H1 (cell line): Measurements from ENCODE around the gene RAB11FIP3. TPM values are rescaled to one million over a fixed set of nuclear protein-coding genes. Genes with fewer than 3 reads are reported as not detected.
A peak's percentile ranks its signal among the peaks of the same experiment; 100 is the strongest.

Source experiments
- CTCF ChIA-PET: fragments of 300-600 bp; sonication (Branson Sonifier 250); formaldehyde crosslinking; loops from one replicate; lab custom pipeline; 2021; ENCODE audit not compliant: partially characterized antibody; lab: Charles Lee
- POLR2A ChIA-PET: fragments of 300-600 bp; sonication (Branson Sonifier 250); formaldehyde crosslinking; loops from one replicate; lab custom pipeline; 2021; ENCODE audit warnings: inconsistent platforms; ENCODE audit not compliant: partially characterized antibody; lab: Charles Lee
- DNase-seq, 2 experiments: peaks; one replicate each; pipeline versions ENCODE4 v3.0.0 to v3.0.0-alpha.2; 2010 to 2022; ENCODE audit warnings: low spot score in 2 of 2, low read depth in 1 of 2, mixed read lengths in 1 of 2
- FAIRE-seq: peaks from 2 replicates; lab custom pipeline; 2011; peaks lifted over from hg19 to GRCh38; lab: Jason Lieb, UNC
- H2AFZ ChIP-seq: 2 replicates; pipeline ENCODE4 v1.8.1; 2012; ENCODE audit warnings: low read length, inconsistent platforms
- H2AK5ac ChIP-seq: 2 replicates; pipeline ENCODE4 v1.6.1; 2013; ENCODE audit warnings: low read depth, low read length
- H2BK120ac ChIP-seq: replicated peaks from 2 replicates; pipeline ENCODE3; 2013; ENCODE audit warnings: low read depth, low read length, inconsistent platforms
- H2BK12ac ChIP-seq: 2 replicates; pipeline ENCODE4 v1.6.1; 2013; ENCODE audit warnings: low read depth, low read length
- H2BK15ac ChIP-seq: 2 replicates; pipeline ENCODE4 v1.6.1; 2013; ENCODE audit warnings: low read length
- H2BK20ac ChIP-seq: 2 replicates; pipeline ENCODE4 v1.6.1; 2013; ENCODE audit warnings: low read length
- H2BK5ac ChIP-seq: 2 replicates; pipeline ENCODE4 v1.6.1; 2013; ENCODE audit warnings: low read depth, low read length
- H3K14ac ChIP-seq: 2 replicates; pipeline ENCODE4 v1.6.1; 2013; ENCODE audit warnings: inconsistent platforms; ENCODE audit not compliant: insufficient read length
- H3K18ac ChIP-seq: 2 replicates; pipeline ENCODE4 v1.6.1; 2013; ENCODE audit warnings: low read length; ENCODE audit errors: extremely low read depth
- H3K23ac ChIP-seq: 2 replicates; pipeline ENCODE4 v1.6.1; 2013; ENCODE audit warnings: inconsistent platforms; ENCODE audit not compliant: insufficient read length
- H3K23me2 ChIP-seq: 2 replicates; pipeline ENCODE4 v1.6.1; 2013; ENCODE audit warnings: low read depth, low read length
- H3K27ac ChIP-seq: 2 replicates; pipeline ENCODE4 v1.6.1; 2011; ENCODE audit warnings: low read depth, low read length, inconsistent platforms
- H3K27me3 ChIP-seq, 4 experiments: replicated peaks in 1 of 4; 1 replicate in 1 of 4; 2 replicates in 3 of 4; pipeline versions ENCODE4 v1.6.1 to v1.8.1; 2011 to 2013; ENCODE audit warnings: low read length in 3 of 4, mild to moderate bottlenecking in 3 of 4, inconsistent platforms in 2 of 4, mixed read lengths in 2 of 4, moderate library complexity in 1 of 4; ENCODE audit not compliant: control insufficient read depth in 3 of 4, insufficient read depth in 3 of 4; ENCODE audit errors: extremely low read depth in 1 of 4
- H3K36me3 ChIP-seq, 4 experiments: 2 replicates each; pipeline versions ENCODE4 v1.6.1 to v1.8.1; 2011 to 2013; ENCODE audit warnings: mild to moderate bottlenecking in 4 of 4, low read length in 3 of 4, moderate library complexity in 2 of 4, control low read depth in 1 of 4, inconsistent platforms in 1 of 4; ENCODE audit not compliant: insufficient read depth in 4 of 4, control insufficient read depth in 2 of 4
- H3K4ac ChIP-seq: replicated peaks from 2 replicates; pipeline ENCODE3; 2013; ENCODE audit warnings: low read length, low read depth, mixed read lengths, inconsistent platforms; ENCODE audit not compliant: insufficient read length
- H3K4me1 ChIP-seq, 4 experiments: replicated peaks in 1 of 4; 1 replicate in 1 of 4; 2 replicates in 3 of 4; pipeline versions ENCODE4 v1.6.1 to v1.8.1; 2011 to 2013; ENCODE audit warnings: low read length in 3 of 4, inconsistent platforms in 2 of 4, mixed read lengths in 1 of 4; ENCODE audit not compliant: insufficient read depth in 4 of 4, control insufficient read depth in 3 of 4
- H3K4me2 ChIP-seq, 2 experiments: 2 replicates each; pipeline versions ENCODE4 v1.6.1 to v1.8.1; 2011 to 2013; ENCODE audit warnings: low read depth in 2 of 2, low read length in 2 of 2, control low read depth in 1 of 2, inconsistent platforms in 1 of 2, mild to moderate bottlenecking in 1 of 2; ENCODE audit not compliant: insufficient read depth in 1 of 2
- H3K4me3 ChIP-seq, 4 experiments: fragments of 200-600, 300-600 bp in 1 of 4; sonication (generic), shearing (Covaris generic), sonication (Bioruptor Twin) in 1 of 4; 2 replicates each; pipeline versions ENCODE4 v1.5.1 to v1.8.1; 2011 to 2016; ENCODE audit warnings: low read length in 4 of 4, low read depth in 3 of 4, control low read depth in 2 of 4, inconsistent platforms in 2 of 4, mild to moderate bottlenecking in 2 of 4, mixed read lengths in 1 of 4, moderate library complexity in 1 of 4; ENCODE audit not compliant: insufficient read depth in 2 of 4; ENCODE audit errors: extremely low read depth in 1 of 4
- H3K56ac ChIP-seq: replicated peaks from 2 replicates; pipeline ENCODE3; 2013; ENCODE audit warnings: low read depth, mild to moderate bottlenecking, mixed read lengths, low read length, inconsistent platforms; ENCODE audit not compliant: insufficient read length
- H3K79me1 ChIP-seq: 2 replicates; pipeline ENCODE4 v1.6.1; 2013; ENCODE audit warnings: low read depth, low read length, control low read depth
- H3K79me2 ChIP-seq, 2 experiments: 2 replicates each; pipeline versions ENCODE4 v1.6.1 to v1.8.1; 2012 to 2013; ENCODE audit warnings: low read length in 2 of 2, mild to moderate bottlenecking in 2 of 2, inconsistent platforms in 1 of 2; ENCODE audit not compliant: insufficient read depth in 2 of 2, control insufficient read depth in 1 of 2
- H3K9ac ChIP-seq, 4 experiments: replicated peaks in 1 of 4; 1 replicate in 1 of 4; 2 replicates in 3 of 4; pipeline versions ENCODE4 v1.6.1 to v1.8.1; 2011 to 2013; ENCODE audit warnings: low read depth in 3 of 4, low read length in 3 of 4, control low read depth in 2 of 4, mild to moderate bottlenecking in 2 of 4, moderate library complexity in 2 of 4, inconsistent platforms in 1 of 4; ENCODE audit errors: extremely low read depth in 1 of 4
- H3K9me3 ChIP-seq, 2 experiments: 2 replicates each; pipeline versions ENCODE4 v1.6.1 to v1.8.1; 2012 to 2013; ENCODE audit warnings: mild to moderate bottlenecking in 2 of 2, moderate library complexity in 2 of 2, control low read depth in 1 of 2, inconsistent platforms in 1 of 2, low read depth in 1 of 2, low read length in 1 of 2, mixed read lengths in 1 of 2; ENCODE audit not compliant: insufficient read depth in 2 of 2
- H4K20me1 ChIP-seq, 2 experiments: replicated peaks in 1 of 2; 2 replicates each; pipeline versions ENCODE3 to v1.8.1; 2011 to 2013; ENCODE audit warnings: inconsistent platforms in 2 of 2, low read length in 2 of 2, mild to moderate bottlenecking in 1 of 2; ENCODE audit not compliant: insufficient read depth in 2 of 2, control insufficient read depth in 1 of 2
- H4K5ac ChIP-seq: 2 replicates; pipeline ENCODE4 v1.6.1; 2013; ENCODE audit warnings: low read length, low read depth, mixed read lengths, inconsistent platforms; ENCODE audit not compliant: insufficient read length
- H4K8ac ChIP-seq: 2 replicates; pipeline ENCODE4 v1.8.0; 2013; ENCODE audit warnings: mild to moderate bottlenecking, moderate library complexity, low read length, inconsistent platforms; ENCODE audit not compliant: insufficient read depth; ENCODE audit errors: extremely low read depth
- H4K91ac ChIP-seq: replicated peaks from 2 replicates; pipeline ENCODE3; 2013; ENCODE audit warnings: low read length, mixed read lengths, inconsistent platforms; ENCODE audit not compliant: insufficient read length
- TAF1 ChIP-seq: IDR thresholded peaks from 2 replicates; pipeline ENCODE4 v1.6.1; 2011; ENCODE audit warnings: mild to moderate bottlenecking, low read depth, low read length
- WGBS, 2 experiments: shearing (Covaris generic) in 1 of 2; methylation state at CpG; one replicate each; pipeline versions ENCODE4 v1.1.6 to v1.1.7; 2013 to 2015; ENCODE audit warnings: low lambda C conversion rate in 2 of 2, mixed read lengths in 2 of 2, inconsistent platforms in 1 of 2, low coverage in 1 of 2, missing lambda C conversion rate in 1 of 2; ENCODE audit not compliant: insufficient replicate concordance in 2 of 2, insufficient coverage in 1 of 2, insufficient read length in 1 of 2; ENCODE audit errors: extremely low coverage in 1 of 2, missing lambda C conversion rate in 1 of 2; 5-methylcytosine and 5-hydroxymethylcytosine counted together
- polyA plus RNA-seq, 7 experiments: library from polyadenylated mRNA; depleted of rRNA in 3 of 7; stranded (reverse) in 5 of 7; unstranded in 2 of 7; fragments of >200 nt in 5 of 7; fragments of 200-250 nt in 2 of 7; gene quantifications; 1 replicate in 5 of 7; 2 replicates in 1 of 7; 4 replicates in 1 of 7; pipeline versions ENCODE4 v1.2.1 to v1.2.3, GENCODE V29; 2011 to 2013; ENCODE audit warnings: missing spikeins in 2 of 7, mixed read lengths in 2 of 7
- total RNA-seq: library from RNA; stranded (reverse); fragmentation: NEBNext Ultra II Directional; extraction: Animal tissue kit (Norgen Biotek cat#: 25700); gene quantifications from 2 replicates; pipeline ENCODE4 v1.2.1, GENCODE V29; 2021
- TF ChIP-seq, protein P1 (sequence below), 3 experiments: IDR thresholded peaks; 1 replicate in 2 of 3; 2 replicates in 1 of 3; pipeline versions ENCODE4 v1.5.1 to v1.6.1; 2011; ENCODE audit warnings: low read length in 3 of 3, mild to moderate bottlenecking in 3 of 3, inconsistent platforms in 2 of 3, low read depth in 1 of 3, moderate library complexity in 1 of 3; ENCODE audit not compliant: insufficient read depth in 1 of 3; ENCODE audit errors: control extremely low read depth in 1 of 3

RAB11FIP3 gene
- total and polyA plus RNA-seq, 2 of the 8 experiments (the other 6 are each of a cell fraction or from before 2014, with no cell fraction given) = 9.3 to 35.2 TPM

DNA sequence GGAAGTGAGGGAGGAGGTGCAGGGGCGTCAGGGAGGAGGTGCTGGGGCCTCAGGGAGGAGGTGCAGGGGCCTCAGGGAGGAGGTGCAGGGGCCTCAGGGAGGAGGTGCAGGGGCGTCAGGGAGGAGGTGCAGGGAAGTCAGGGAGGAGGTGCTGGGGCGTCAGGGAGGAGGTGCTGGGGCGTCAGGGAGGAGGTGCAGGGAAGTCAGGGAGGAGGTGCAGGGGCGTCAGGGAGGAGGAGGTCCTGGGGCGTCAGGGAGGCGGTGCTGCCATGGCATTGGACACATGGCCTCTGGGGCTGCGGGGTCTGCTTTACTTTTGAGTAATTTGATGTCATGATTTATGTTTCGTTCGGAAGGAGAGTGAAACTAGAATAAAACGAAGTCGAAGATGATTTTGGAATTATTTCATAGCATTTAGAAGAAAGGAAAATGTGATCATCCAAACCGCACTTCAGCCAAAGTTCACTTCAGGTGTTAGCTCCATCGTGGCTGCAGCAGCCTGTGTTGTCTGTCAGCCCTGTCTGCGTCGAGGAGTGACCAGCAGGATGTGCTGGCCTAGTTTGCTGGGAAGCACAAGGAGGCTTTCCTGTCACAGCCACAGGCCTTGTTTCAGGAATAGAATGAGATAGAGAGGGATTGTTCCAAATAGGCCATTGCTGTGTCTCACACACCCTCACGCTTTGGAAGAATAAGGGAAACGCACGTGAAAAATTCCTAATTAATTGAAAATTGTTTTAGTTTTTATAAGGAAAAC lies 42.8 kb downstream of the RAB11FIP3 start:
- no peak for DNase-seq
- 85 to 100% methylated on average over 4 to 17 of the region's 19 CpGs for WGBS, 2 experiments
- no peak for FAIRE-seq
- peak overlapping the region; percentile 16; the same call in 1 of the 2 replicates for H2BK20ac ChIP-seq
- H2BK12ac ChIP-seq = no peak overlapping the region
- H2BK5ac ChIP-seq = no peak overlapping the region
- POLR2A ChIA-PET = interaction anchor here (0.9 kb wide), 1 partner anchor 68 kb away, joined by 3 read pairs; no protein-coding TSS in a partner anchor
- no peak overlapping the region for H3K56ac ChIP-seq
- no peak overlapping the region for H4K8ac ChIP-seq
- no peaks in the 10 kb centered on the region for H3K23me2 ChIP-seq
- H4K20me1 ChIP-seq = peaks cover 4% of the 10 kb centered on the region in 2 experiments
- no peak overlapping the region for H2AFZ ChIP-seq
- no peaks in the 10 kb centered on the region; a peak in 1 of 4 replicates for H3K79me2 ChIP-seq
- H2AK5ac ChIP-seq = no peak overlapping the region
- no peak overlapping the region for H2BK15ac ChIP-seq
- no peak overlapping the region for H3K4ac ChIP-seq
- H4K5ac ChIP-seq = no peak overlapping the region
- no peak overlapping the region for H3K9ac ChIP-seq
- H3K4me3 ChIP-seq = no peak overlapping the region
- no peak overlapping the region for H2BK120ac ChIP-seq
- 0 out of 2 replicates have a peak, but pooled peaks cover 2% of the 10 kb centered on the region for H3K79me1 ChIP-seq
- CTCF ChIA-PET = interaction anchor here (1.1 kb wide), 1 partner anchor 50 kb away, joined by 4 read pairs; no protein-coding TSS in a partner anchor
- no peaks in the 10 kb centered on the region for H3K27me3 ChIP-seq
- H4K91ac ChIP-seq = no peak overlapping the region
- no peak overlapping the region for H3K18ac ChIP-seq
- TF ChIP-seq TAF1 = no peak
- TF ChIP-seq, protein P1, sequence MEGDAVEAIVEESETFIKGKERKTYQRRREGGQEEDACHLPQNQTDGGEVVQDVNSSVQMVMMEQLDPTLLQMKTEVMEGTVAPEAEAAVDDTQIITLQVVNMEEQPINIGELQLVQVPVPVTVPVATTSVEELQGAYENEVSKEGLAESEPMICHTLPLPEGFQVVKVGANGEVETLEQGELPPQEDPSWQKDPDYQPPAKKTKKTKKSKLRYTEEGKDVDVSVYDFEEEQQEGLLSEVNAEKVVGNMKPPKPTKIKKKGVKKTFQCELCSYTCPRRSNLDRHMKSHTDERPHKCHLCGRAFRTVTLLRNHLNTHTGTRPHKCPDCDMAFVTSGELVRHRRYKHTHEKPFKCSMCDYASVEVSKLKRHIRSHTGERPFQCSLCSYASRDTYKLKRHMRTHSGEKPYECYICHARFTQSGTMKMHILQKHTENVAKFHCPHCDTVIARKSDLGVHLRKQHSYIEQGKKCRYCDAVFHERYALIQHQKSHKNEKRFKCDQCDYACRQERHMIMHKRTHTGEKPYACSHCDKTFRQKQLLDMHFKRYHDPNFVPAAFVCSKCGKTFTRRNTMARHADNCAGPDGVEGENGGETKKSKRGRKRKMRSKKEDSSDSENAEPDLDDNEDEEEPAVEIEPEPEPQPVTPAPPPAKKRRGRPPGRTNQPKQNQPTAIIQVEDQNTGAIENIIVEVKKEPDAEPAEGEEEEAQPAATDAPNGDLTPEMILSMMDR (IDR thresholded peaks at IDR 0.05; ENCODE audit: control extremely low read depth in 1 of 3, insufficient read depth in 1 of 3, low read depth in 1 of 3, low read length in 3 of 3) = peak in 2 of 3 experiments; percentile 17 to 24; a peak in 3 of 4 replicates
- H3K4me1 ChIP-seq = peaks cover 10 to 17% (median 14%) of the 10 kb centered on the region in 4 experiments
- no peaks in the 10 kb centered on the region for H3K9me3 ChIP-seq
- no peak overlapping the region for H3K14ac ChIP-seq
- no peak overlapping the region for H3K23ac ChIP-seq
- no peak overlapping the region for H3K4me2 ChIP-seq
- H3K27ac ChIP-seq = no peak overlapping the region
- no peaks in the 10 kb centered on the region for H3K36me3 ChIP-seq
